ENCODE data around the gene VAMP2. TPM values are rescaled to one million over a fixed set of nuclear protein-coding genes. Genes with fewer than 3 reads are reported as not detected.
A peak's percentile ranks its signal among the peaks of the same experiment; 100 is the strongest.

The VAMP2 gene
- total and polyA plus RNA-seq, 2 of the 4 experiments (the other 2 are of a cell fraction), result 2.3 to 33.3 TPM

GRCh38 chr17:8209907-8210760 is 47.4 kb upstream of the VAMP2 start, which contains the start of gene AURKB (continued):
- no peak for TF ChIP-seq ELK1 (IDR thresholded peaks at IDR 0.05; ENCODE audit: borderline replicate concordance, low read depth, low read length)
- no peak for TF ChIP-seq RAD21 (IDR thresholded peaks at IDR 0.05; ENCODE audit: low read length)
- TF ChIP-seq MXI1 (IDR thresholded peaks at IDR 0.05; ENCODE audit: borderline replicate concordance, low read depth, low read length), result peak; percentile 100

- Histone ChIP-seq H3K14ac (replicated peaks; ENCODE audit: low read depth, low read length) (no peak overlapping the region), H2AFZ (replicated peaks; ENCODE audit: low read length, poor library complexity) (no peak overlapping the region), H3K4ac (ENCODE audit: low read depth, low read length) (no peak overlapping the region), H3K4me1 (ENCODE audit: control insufficient read depth, insufficient read depth, low read length) (0 out of 2 replicates have a peak, but pooled peaks cover 5% of the 10 kb centered on the region), H4K20me1 (ENCODE audit: insufficient read depth, low read length) (no peaks in the 10 kb centered on the region; the same call in 1 of the 2 replicates), H3K27ac (ENCODE audit: insufficient read depth, low read length) (no peak overlapping the region), H3K4me3 (ENCODE audit: insufficient read depth, low read depth, low read length) (no peak overlapping the region), H2BK120ac (ENCODE audit: low read depth, low read length) (no peak overlapping the region), H2BK5ac (ENCODE audit: low read depth, low read length, poor library complexity, severe bottlenecking) (no peak overlapping the region), H2BK20ac (ENCODE audit: low read depth, low read length) (no peak overlapping the region), H3K9me3 (ENCODE audit: control insufficient read depth, insufficient read depth, low read length) (no peaks in the 10 kb centered on the region), H3K27me3 (ENCODE audit: control insufficient read depth, insufficient read depth, low read length) (no peaks in the 10 kb centered on the region), H2AK5ac (ENCODE audit: low read depth, low read length) (no peak overlapping the region), H3K36me3 (ENCODE audit: control insufficient read depth, insufficient read depth, low read length) (no peaks in the 10 kb centered on the region; the same call in 1 of the 2 replicates), H3K18ac (ENCODE audit: low read depth, low read length) (no peak overlapping the region), H3K56ac (ENCODE audit: extremely low read depth, insufficient read depth, low read length) (no peak overlapping the region), H2AK9ac (replicated peaks; ENCODE audit: low read depth, low read length, poor library complexity) (peak overlapping the region; percentile 52), H2BK15ac (ENCODE audit: low read depth, low read length) (no peak overlapping the region), H4K91ac (ENCODE audit: insufficient read depth, low read depth, low read length) (no peak overlapping the region), H4K8ac (ENCODE audit: low read depth in 2 of 2, low read length in 2 of 2) (no peak overlapping the region), H3K23ac (ENCODE audit: low read depth, low read length) (no peak overlapping the region), H4K5ac (ENCODE audit: low read depth, low read length) (no peak overlapping the region), H3K4me2 (ENCODE audit: low read depth, low read length) (no peak overlapping the region), H3K9me1 (ENCODE audit: insufficient read depth, low read length) (peaks cover 10% of the 10 kb centered on the region; the same call in 1 of the 2 replicates), H3K9ac (ENCODE audit: low read depth, low read length) (no peak overlapping the region), H3K79me1 (ENCODE audit: low read depth in 1 of 2, low read length in 2 of 2) (peaks cover 29 to 50% of the 10 kb centered on the region in 2 experiments)
- BruUV-seq (replicated peaks), result no TSS peak
- TF ChIP-seq MAFK (IDR thresholded peaks at IDR 0.05; ENCODE audit: low read depth, low read length), result no peak
- in situ Hi-C loops (cut with MboI; ENCODE audit: low sequenced_read_pairs) (no loop called here), intact Hi-C loops (cut with micrococcal nuclease) (no loop called here), dilution Hi-C loops (cut with HindIII; ENCODE audit: low sequenced_read_pairs, unreplicated experiment) (no loop called here)
- 100% methylated on average over 2 of the region's 12 CpGs; no CpG with 5 or more reads in 1 of the 2 experiments for WGBS, 2 experiments (ENCODE audit: extremely low coverage in 2 of 2, insufficient read length in 1 of 2)
- DNase-seq (no peak), ATAC-seq (ENCODE audit: low read depth) (no peak)
- CTCF ChIA-PET, result no interaction called here
- POLR2A ChIA-PET (ENCODE audit: unreplicated experiment), result interaction anchor here (0.9 kb wide), 1 partner anchor 17 kb away, joined by 3 read pairs; the partner anchor contains the start of gene BORCS6
These were observed 43.8 kb upstream of the VAMP2 start for GRCh38 chr17:8206536-8206935.
